ENCODE measurements around the gene TADA2B. TPM values are rescaled to one million over a fixed set of nuclear protein-coding genes. Genes with fewer than 3 reads are reported as not detected.
"Not testable (repeated sequence)": the region's sequence is repeated elsewhere in the genome, so short reads cannot be mapped to it uniquely, and the experiment has no call there.

TADA2B gene
- total RNA-seq, 4 donors from 2014 or later = 17.5 to 26.6 (median 23.9) TPM

DNA sequence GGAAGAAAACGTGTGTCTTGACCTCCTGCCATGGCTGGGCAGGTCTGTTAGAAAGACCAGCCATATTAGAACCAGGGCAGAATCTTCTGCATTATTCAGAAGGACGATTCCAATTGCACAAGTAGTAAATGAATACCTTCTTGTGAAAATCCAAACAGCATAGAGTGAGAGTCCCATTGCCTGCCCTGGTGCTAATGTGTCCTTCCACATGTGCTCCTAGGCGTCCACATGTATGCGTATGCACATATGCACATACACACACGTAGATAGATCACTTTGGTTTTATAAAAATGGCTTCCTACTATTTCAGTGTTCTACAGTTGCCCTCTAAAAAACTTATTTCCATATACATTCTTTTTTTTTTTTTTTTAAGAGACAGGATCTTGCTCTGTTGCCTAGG, 34.9 kb downstream of the TADA2B start:
- 80% methylated on average over 5 of the region's 5 CpGs for WGBS
- Histone ChIP-seq H3K9me3 (no peaks in the 10 kb centered on the region), H3K27me3 (peaks cover under 1% of the 10 kb centered on the region), H3K27ac (no peak overlapping the region), H3K36me3 (no peaks in the 10 kb centered on the region), H3K4me1 (peaks cover 5% of the 10 kb centered on the region), H3K4me3 (no peak overlapping the region)
- TF ChIP-seq POLR2A (IDR thresholded peaks at IDR 0.05) = no peak
- no peak for TF ChIP-seq POLR2AphosphoS5 (IDR thresholded peaks at IDR 0.05)
- TF ChIP-seq EP300 (IDR thresholded peaks at IDR 0.05) = no peak
- TF ChIP-seq, protein P1, sequence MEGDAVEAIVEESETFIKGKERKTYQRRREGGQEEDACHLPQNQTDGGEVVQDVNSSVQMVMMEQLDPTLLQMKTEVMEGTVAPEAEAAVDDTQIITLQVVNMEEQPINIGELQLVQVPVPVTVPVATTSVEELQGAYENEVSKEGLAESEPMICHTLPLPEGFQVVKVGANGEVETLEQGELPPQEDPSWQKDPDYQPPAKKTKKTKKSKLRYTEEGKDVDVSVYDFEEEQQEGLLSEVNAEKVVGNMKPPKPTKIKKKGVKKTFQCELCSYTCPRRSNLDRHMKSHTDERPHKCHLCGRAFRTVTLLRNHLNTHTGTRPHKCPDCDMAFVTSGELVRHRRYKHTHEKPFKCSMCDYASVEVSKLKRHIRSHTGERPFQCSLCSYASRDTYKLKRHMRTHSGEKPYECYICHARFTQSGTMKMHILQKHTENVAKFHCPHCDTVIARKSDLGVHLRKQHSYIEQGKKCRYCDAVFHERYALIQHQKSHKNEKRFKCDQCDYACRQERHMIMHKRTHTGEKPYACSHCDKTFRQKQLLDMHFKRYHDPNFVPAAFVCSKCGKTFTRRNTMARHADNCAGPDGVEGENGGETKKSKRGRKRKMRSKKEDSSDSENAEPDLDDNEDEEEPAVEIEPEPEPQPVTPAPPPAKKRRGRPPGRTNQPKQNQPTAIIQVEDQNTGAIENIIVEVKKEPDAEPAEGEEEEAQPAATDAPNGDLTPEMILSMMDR (IDR thresholded peaks at IDR 0.05) = no peak
- DNase-seq (ENCODE audit: low spot score in 2 of 2) = no peak

DNA sequence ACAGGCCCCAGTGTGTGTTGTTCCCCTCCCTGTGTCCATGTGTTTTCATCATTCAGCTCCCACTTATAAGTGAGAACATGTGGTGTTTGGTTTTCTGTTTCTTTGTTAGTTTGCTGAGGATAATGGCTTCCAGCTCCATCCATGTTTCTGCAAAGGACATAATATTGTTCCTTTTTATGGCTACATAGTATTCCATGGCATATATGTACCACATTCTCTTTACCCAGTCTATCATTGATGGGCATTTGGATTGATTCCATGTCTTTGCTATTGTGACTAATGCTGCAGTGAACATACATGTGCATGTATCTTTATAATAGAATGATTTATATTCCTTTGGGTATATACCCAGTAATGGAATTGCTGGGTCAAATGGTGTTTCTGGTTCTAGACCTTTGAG, 36.3 kb downstream of the TADA2B start:
- not testable (repeated sequence) for DNase-seq (ENCODE audit: low spot score in 2 of 2); H3K9me3 ChIP-seq; H3K4me1 ChIP-seq; H3K36me3 ChIP-seq; H3K4me3 ChIP-seq; H3K27ac ChIP-seq
- peaks cover 11% of the 10 kb centered on the region for H3K27me3 ChIP-seq

- not testable (repeated sequence) for H3K4me3 ChIP-seq; DNase-seq (ENCODE audit: low spot score in 2 of 2); H3K36me3 ChIP-seq; H3K9me3 ChIP-seq; H3K27ac ChIP-seq; H3K4me1 ChIP-seq
- WGBS = 46% methylated on average over 2 of the region's 2 CpGs
- peaks cover 12% of the 10 kb centered on the region for H3K27me3 ChIP-seq
These were observed 36.7 kb downstream of the TADA2B start for GRCh38 chr4:7079909-7080308.

- peaks cover 15% of the 10 kb centered on the region for H3K27me3 ChIP-seq
- H3K4me1 ChIP-seq = peaks cover 8% of the 10 kb centered on the region
- no peak for DNase-seq (ENCODE audit: low spot score in 2 of 2)
- TF ChIP-seq POLR2AphosphoS5 (IDR thresholded peaks at IDR 0.05) = no peak
- no peak for TF ChIP-seq POLR2A (IDR thresholded peaks at IDR 0.05)
- no peak overlapping the region for H3K27ac ChIP-seq
- WGBS = 62% methylated on average over 8 of the region's 9 CpGs
- H3K36me3 ChIP-seq = no peaks in the 10 kb centered on the region
- peak overlapping the region; percentile 13 for H3K4me3 ChIP-seq
- no peaks in the 10 kb centered on the region for H3K9me3 ChIP-seq
These were observed 40.7 kb downstream of the TADA2B start for GRCh38 chr4:7083597-7084563.

DNA sequence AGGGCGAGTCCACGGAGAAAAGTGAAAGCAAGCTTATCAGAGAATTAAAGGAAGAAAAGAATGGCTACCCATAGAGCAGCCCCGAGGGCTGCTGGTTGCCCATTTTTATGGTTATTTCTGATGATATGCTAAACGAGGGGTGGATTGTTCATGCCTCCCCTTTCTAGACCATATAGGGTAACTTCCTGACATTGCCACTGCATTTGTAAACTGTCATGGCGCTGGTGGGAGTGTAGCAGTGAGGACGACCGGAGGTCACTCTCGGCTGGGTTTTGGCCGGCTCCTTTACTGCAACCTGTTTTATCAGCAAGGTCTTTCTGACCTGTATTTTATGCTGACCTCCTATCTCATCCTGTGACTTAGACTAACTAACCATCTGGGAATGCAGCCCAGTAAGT, 41.4 kb downstream of the TADA2B start:
- H3K4me1 ChIP-seq; DNase-seq (ENCODE audit: low spot score in 2 of 2); H3K36me3 ChIP-seq; H3K9me3 ChIP-seq; H3K27ac ChIP-seq: not testable (repeated sequence)
- H3K27me3 ChIP-seq = peaks cover 15% of the 10 kb centered on the region
- 51% methylated on average over 9 of the region's 9 CpGs for WGBS
- peak overlapping the region; percentile 13 for H3K4me3 ChIP-seq

DNA sequence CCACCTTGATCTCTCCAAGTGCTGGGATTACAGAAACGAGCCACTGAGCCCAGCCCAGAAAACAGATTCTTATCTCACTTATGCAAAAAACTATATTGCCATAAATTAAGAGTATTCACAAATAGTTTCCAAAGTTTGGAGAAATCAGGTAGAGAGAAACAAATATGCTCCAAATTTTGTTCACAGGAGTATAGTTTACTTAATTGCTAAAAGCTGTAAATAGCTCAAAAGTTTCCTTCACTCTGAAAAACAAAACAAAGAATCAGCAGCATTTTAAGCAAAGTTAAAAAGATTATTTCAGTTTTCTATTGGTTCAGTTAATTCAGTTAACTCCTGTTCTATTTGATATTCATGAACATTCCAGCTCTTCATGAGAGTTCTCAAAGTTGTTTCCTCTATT, 43.2 kb downstream of the TADA2B start:
- WGBS = 17% methylated on average over 1 of the region's 1 CpG
- no peak for TF ChIP-seq EP300 (IDR thresholded peaks at IDR 0.05)
- H3K36me3 ChIP-seq = no peaks in the 10 kb centered on the region
- no peaks in the 10 kb centered on the region for H3K9me3 ChIP-seq
- peaks cover 8% of the 10 kb centered on the region for H3K4me1 ChIP-seq
- DNase-seq (ENCODE audit: low spot score in 2 of 2) = no peak
- no peak overlapping the region for H3K4me3 ChIP-seq
- peaks cover 15% of the 10 kb centered on the region for H3K27me3 ChIP-seq
- no peak overlapping the region for H3K27ac ChIP-seq

DNA sequence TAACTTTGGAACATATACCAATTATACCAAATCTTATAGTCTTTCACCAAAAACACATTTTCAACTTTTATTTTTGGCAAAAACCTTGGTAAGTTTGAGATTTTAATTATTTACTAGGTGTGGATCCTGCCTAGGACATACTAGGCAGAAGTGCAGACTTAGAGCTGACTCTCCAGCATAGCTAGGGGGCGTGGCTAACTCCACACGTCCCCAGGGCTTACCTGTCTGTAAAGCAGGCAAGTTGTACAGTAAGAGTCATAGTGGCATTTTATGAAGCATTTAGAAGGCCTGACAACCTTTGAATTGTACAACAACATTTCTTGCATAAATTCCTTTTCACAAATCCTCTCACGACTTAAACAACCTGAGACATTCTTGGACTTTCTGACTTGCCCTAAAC, 43.9 kb downstream of the TADA2B start:
- DNase-seq (ENCODE audit: low spot score in 2 of 2) = no peak
- no peaks in the 10 kb centered on the region for H3K9me3 ChIP-seq
- WGBS = 74% methylated on average over 3 of the region's 3 CpGs
- H3K36me3 ChIP-seq = no peaks in the 10 kb centered on the region
- TF ChIP-seq POLR2AphosphoS5 (IDR thresholded peaks at IDR 0.05) (no peak), POLR2A (IDR thresholded peaks at IDR 0.05) (no peak), EP300 (IDR thresholded peaks at IDR 0.05) (no peak)
- TF ChIP-seq, protein P1 (IDR thresholded peaks at IDR 0.05) = no peak
- H3K27ac ChIP-seq = no peak overlapping the region
- H3K4me1 ChIP-seq = peaks cover 6% of the 10 kb centered on the region
- no peak overlapping the region for H3K4me3 ChIP-seq
- peaks cover 15% of the 10 kb centered on the region for H3K27me3 ChIP-seq

Measured in suprapubic skin (tissue), 4 donors.